HEK293 (cell line): ENCODE data around the gene ANO1.

Source experiments
- CTCF ChIA-PET: fragments of 350-600 bp; formaldehyde crosslinking; extraction: SDS; loops from one replicate; lab custom pipeline; 2021; ENCODE audit warnings: antibody characterized with exemption; lab: Yijun Ruan, JAX
- POLR2A ChIA-PET: fragments of 300-600 bp; formaldehyde crosslinking; extraction: SDS; loops from one replicate; lab custom pipeline; 2020; ENCODE audit warnings: antibody characterized with exemption, inconsistent platforms; lab: Yijun Ruan, JAX
- H3K27ac ChIP-seq: fragments of 200-500 bp; sonication (Bioruptor generic); 2 replicates; pipeline ENCODE4 v1.5.1; 2014; ENCODE audit warnings: low read depth, low read length, control low read depth, inconsistent platforms; ENCODE audit errors: extremely low read depth
- H3K36me3 ChIP-seq, 2 experiments: fragments of 200-500 bp in 1 of 2; sonication (Bioruptor generic) in 1 of 2; 1 replicate in 1 of 2; 2 replicates in 1 of 2; pipeline ENCODE4 v1.5.1; 2014 to 2017; ENCODE audit warnings: inconsistent platforms in 2 of 2, low read length in 2 of 2; ENCODE audit not compliant: control insufficient read depth in 2 of 2, insufficient read depth in 1 of 2
- H3K4me1 ChIP-seq: fragments of 200-500 bp; sonication (Bioruptor generic); 2 replicates; pipeline ENCODE4 v1.5.1; 2014; ENCODE audit warnings: mild to moderate bottlenecking, low read length, inconsistent platforms; ENCODE audit not compliant: control insufficient read depth, insufficient read depth
- H3K4me3 ChIP-seq: 2 replicates; pipeline ENCODE4 v1.5.1; 2011; ENCODE audit warnings: low read depth, mild to moderate bottlenecking, control low read depth, low read length, moderate library complexity
- H3K9me3 ChIP-seq: fragments of 200-500 bp; sonication (Bioruptor generic); 2 replicates; pipeline ENCODE4 v1.5.1; 2014; ENCODE audit warnings: low read depth, low read length, inconsistent platforms; ENCODE audit not compliant: control insufficient read depth, insufficient read depth
- EGR2 ChIP-seq: fragments of 450-650 bp; formaldehyde crosslinking; IDR thresholded peaks from 2 replicates; pipeline ENCODE4 v1.5.1; 2016; ENCODE audit warnings: low read depth, missing biosample characterization, missing genetic modification characterization
- KLF7 ChIP-seq: fragments of 450-650 bp; formaldehyde crosslinking; IDR thresholded peaks from 2 replicates; pipeline ENCODE4 v1.5.1; 2016; ENCODE audit warnings: missing biosample characterization, missing genetic modification characterization, borderline replicate concordance
- MYNN ChIP-seq: fragments of 450-650 bp; formaldehyde crosslinking; IDR thresholded peaks from 2 replicates; pipeline ENCODE4 v1.5.1; 2016; ENCODE audit warnings: missing biosample characterization, missing genetic modification characterization, borderline replicate concordance
- MZF1 ChIP-seq: fragments of 450-650 bp; formaldehyde crosslinking; IDR thresholded peaks from 2 replicates; pipeline ENCODE4 v1.5.1; 2017; ENCODE audit warnings: missing biosample characterization, missing genetic modification characterization, borderline replicate concordance
- PRDM1 ChIP-seq: fragments of 450-650 bp; formaldehyde crosslinking; IDR thresholded peaks from 2 replicates; pipeline ENCODE4; 2016; ENCODE audit warnings: missing biosample characterization, missing genetic modification characterization
- REST ChIP-seq: fragments of 450-650 bp; formaldehyde crosslinking; IDR thresholded peaks from 2 replicates; pipeline ENCODE4 v1.5.1; 2016; ENCODE audit warnings: missing biosample characterization, missing genetic modification characterization
- SETDB1 ChIP-seq: IDR thresholded peaks from one replicate; pipeline ENCODE4 v1.6.1; 2017; ENCODE audit warnings: mild to moderate bottlenecking, low read length, moderate library complexity, mixed read lengths; ENCODE audit not compliant: insufficient read length
- SP7 ChIP-seq: fragments of 450-650 bp; formaldehyde crosslinking; IDR thresholded peaks from 2 replicates; pipeline ENCODE4 v1.5.1; 2016; ENCODE audit warnings: missing biosample characterization, missing genetic modification characterization
- ZBTB10 ChIP-seq: fragments of 450-650 bp; formaldehyde crosslinking; IDR thresholded peaks from 2 replicates; pipeline ENCODE4 v1.5.1; 2016; ENCODE audit warnings: missing biosample characterization, missing genetic modification characterization
- ZBTB17 ChIP-seq: fragments of 450-650 bp; formaldehyde crosslinking; IDR thresholded peaks from 2 replicates; pipeline ENCODE4 v1.5.1; 2016; ENCODE audit warnings: missing biosample characterization, missing genetic modification characterization
- ZFHX2 ChIP-seq: fragments of 450-650 bp; formaldehyde crosslinking; conservative IDR thresholded peaks from 2 replicates; pipeline ENCODE4 v1.5.1; 2016; ENCODE audit warnings: missing biosample characterization, missing genetic modification characterization
- ZNF112 ChIP-seq: fragments of 450-650 bp; formaldehyde crosslinking; IDR thresholded peaks from 2 replicates; pipeline ENCODE4 v1.5.0; 2017; ENCODE audit warnings: missing biosample characterization, missing genetic modification characterization
- ZNF114 ChIP-seq: fragments of 450-650 bp; formaldehyde crosslinking; IDR thresholded peaks from 2 replicates; pipeline ENCODE4 v1.5.0; 2017; ENCODE audit warnings: missing biosample characterization, missing genetic modification characterization
- ZNF121 ChIP-seq: fragments of 450-650 bp; formaldehyde crosslinking; IDR thresholded peaks from 2 replicates; pipeline ENCODE4 v1.5.1; 2016; ENCODE audit warnings: missing biosample characterization, missing genetic modification characterization
- ZNF174 ChIP-seq: fragments of 450-650 bp; formaldehyde crosslinking; IDR thresholded peaks from 2 replicates; pipeline ENCODE4 v1.5.0; 2017; ENCODE audit warnings: missing biosample characterization, mild to moderate bottlenecking, missing genetic modification characterization
- ZNF2 ChIP-seq: fragments of 450-650 bp; formaldehyde crosslinking; IDR thresholded peaks from 2 replicates; pipeline ENCODE4 v1.5.1; 2016; ENCODE audit warnings: missing biosample characterization, missing genetic modification characterization
- ZNF202 ChIP-seq: fragments of 450-650 bp; formaldehyde crosslinking; IDR thresholded peaks from 2 replicates; pipeline ENCODE4 v1.5.1; 2016; ENCODE audit warnings: missing biosample characterization, missing genetic modification characterization, borderline replicate concordance
- ZNF274 ChIP-seq, 2 experiments: fragments of 200-500 bp in 1 of 2; fragments of 450-650 bp in 1 of 2; sonication (Bioruptor generic) in 1 of 2; formaldehyde crosslinking in 1 of 2; IDR thresholded peaks; 2 replicates each; pipeline versions ENCODE4 v1.5.1 to v1.6.1; 2014 to 2016; ENCODE audit warnings: borderline replicate concordance in 1 of 2, inconsistent platforms in 1 of 2, low read length in 1 of 2, missing biosample characterization in 1 of 2, missing genetic modification characterization in 1 of 2
- ZNF426 ChIP-seq: fragments of 450-650 bp; formaldehyde crosslinking; IDR thresholded peaks from 2 replicates; pipeline ENCODE4 v1.5.1; 2017; ENCODE audit warnings: missing biosample characterization, missing genetic modification characterization, mild to moderate bottlenecking, inconsistent platforms, moderate library complexity
- ZNF560 ChIP-seq: fragments of 450-650 bp; formaldehyde crosslinking; IDR thresholded peaks from 2 replicates; pipeline ENCODE4 v1.5.1; 2017; ENCODE audit warnings: missing biosample characterization, missing genetic modification characterization, borderline replicate concordance
- ZNF585B ChIP-seq: fragments of 450-650 bp; formaldehyde crosslinking; IDR thresholded peaks from 2 replicates; pipeline ENCODE4 v1.5.1; 2016; ENCODE audit warnings: missing biosample characterization, missing genetic modification characterization
- ZNF670 ChIP-seq: fragments of 450-650 bp; formaldehyde crosslinking; IDR thresholded peaks from 2 replicates; pipeline ENCODE4 v1.5.1; 2016; ENCODE audit warnings: missing biosample characterization, missing genetic modification characterization, low read depth
- ZNF692 ChIP-seq: fragments of 450-650 bp; formaldehyde crosslinking; IDR thresholded peaks from 2 replicates; pipeline ENCODE4 v1.5.1; 2016; ENCODE audit warnings: missing biosample characterization, missing genetic modification characterization

ANO1 gene

GRCh38 chr11:70073871-70074371 lies 4.2 kb upstream of the ANO1 start:
- H3K9me3 ChIP-seq = no peaks in the 10 kb centered on the region
- no peak overlapping the region for H3K27ac ChIP-seq
- ChIA-PET CTCF (interaction anchor here (1.2 to 1.4 kb wide), 2 partner anchors 9 to 155 kb away, joined by 3 to 4 read pairs; no protein-coding TSS in a partner anchor), POLR2A (no interaction called here)
- no peaks in the 10 kb centered on the region for H3K4me1 ChIP-seq
- H3K36me3 ChIP-seq = no peaks in the 10 kb centered on the region
- TF ChIP-seq SP7 (tag by site-specific recombination) (peak; percentile 44; the same call in 1 of the 2 replicates), ZNF670 (tag by site-specific recombination) (no peak), ZNF585B (tag by site-specific recombination) (no peak), ZNF274 (IDR thresholded peaks at IDR 0.05; ENCODE audit: low read length) (no peak), ZNF274 (tag by site-specific recombination; IDR thresholded peaks at IDR 0.05; ENCODE audit: borderline replicate concordance) (no peak), ZNF114 (tag by site-specific recombination) (no peak), ZFHX2 (peak; percentile 68), PRDM1 (tag by site-specific recombination) (no peak), ZNF2 (tag by site-specific recombination) (no peak), EGR2 (tag by site-specific recombination) (peak; percentile 60)
- H3K4me3 ChIP-seq = no peak overlapping the region

GRCh38 chr11:70074746-70075145 lies 3.4 kb upstream of the ANO1 start:
- H3K4me1 ChIP-seq = no peaks in the 10 kb centered on the region
- CTCF ChIA-PET = interaction anchor here (1.4 kb wide), 1 partner anchor 156 kb away, joined by 4 read pairs; no protein-coding TSS in a partner anchor
- no peak overlapping the region for H3K27ac ChIP-seq
- no peak for TF ChIP-seq ZNF670 (tag by site-specific recombination)
- TF ChIP-seq MZF1 (tag by site-specific recombination) = no peak
- no peak for TF ChIP-seq ZNF692 (tag by site-specific recombination)
- no peak for TF ChIP-seq ZBTB10
- no peak for TF ChIP-seq REST (tag by site-specific recombination)
- no peak for TF ChIP-seq ZBTB17 (tag by site-specific recombination)
- no peak for TF ChIP-seq ZNF560
- TF ChIP-seq ZNF174 (tag by site-specific recombination) = no peak
- no peak for TF ChIP-seq ZNF426
- no peak for TF ChIP-seq ZNF114 (tag by site-specific recombination)
- no peak for TF ChIP-seq KLF7 (tag by site-specific recombination)
- no peak for TF ChIP-seq ZNF121 (tag by site-specific recombination)
- TF ChIP-seq MYNN (tag by site-specific recombination) = no peak
- no peak for TF ChIP-seq ZNF112 (tag by site-specific recombination)
- no peak for TF ChIP-seq SETDB1
- TF ChIP-seq ZNF202 (tag by site-specific recombination) = no peak
- no peaks in the 10 kb centered on the region for H3K9me3 ChIP-seq
- no peaks in the 10 kb centered on the region for H3K36me3 ChIP-seq
- POLR2A ChIA-PET = interaction anchor here (0.5 kb wide), 1 partner anchor 922 kb away, joined by 3 read pairs; no protein-coding TSS in a partner anchor
- H3K4me3 ChIP-seq = no peak overlapping the region
